Suprapubic skin (tissue), 4 donors: ENCODE data around the gene CSF1R. TPM values are rescaled to one million over a fixed set of nuclear protein-coding genes. Genes with fewer than 3 reads are reported as not detected.

Experiments
- DNase-seq, 2 donors: peaks; one replicate each; pipeline ENCODE4 v3.0.0-alpha.2; 2019; ENCODE audit warnings: low spot score in 2 of 2
- H3K27ac ChIP-seq: fragments of 200-600 bp; sonication (generic); one replicate; pipeline ENCODE4 v1.5.1; 2019
- H3K27me3 ChIP-seq: fragments of 200-600 bp; sonication (generic); one replicate; pipeline ENCODE4 v1.5.1; 2019
- H3K36me3 ChIP-seq: fragments of 200-600 bp; sonication (generic); one replicate; pipeline ENCODE4 v1.5.1; 2019
- H3K4me1 ChIP-seq: fragments of 200-600 bp; sonication (generic); one replicate; pipeline ENCODE4 v1.5.1; 2019
- H3K4me3 ChIP-seq: fragments of 200-600 bp; sonication (generic); one replicate; pipeline ENCODE4 v1.5.1; 2019; ENCODE audit warnings: mild to moderate bottlenecking
- H3K9me3 ChIP-seq: fragments of 200-600 bp; sonication (generic); one replicate; pipeline ENCODE4 v1.5.1; 2019
- EP300 ChIP-seq: sonication (generic); formaldehyde crosslinking; IDR thresholded peaks from one replicate; pipeline ENCODE4 v1.6.1; 2017; ENCODE audit warnings: antibody characterized with exemption
- POLR2A ChIP-seq, 2 donors: fragments of 450-650 bp; IDR thresholded peaks; one replicate each; pipeline ENCODE4 v1.6.1; 2017; ENCODE audit warnings: antibody characterized with exemption in 2 of 2, mild to moderate bottlenecking in 2 of 2, moderate library complexity in 2 of 2
- POLR2AphosphoS5 ChIP-seq, 3 donors: sonication (generic); formaldehyde crosslinking; IDR thresholded peaks; one replicate each; pipeline ENCODE4 v1.6.1; 2017; ENCODE audit warnings: antibody characterized with exemption in 3 of 3
- WGBS: methylation state at CpG from one replicate; pipeline ENCODE4 v1.1.5; 2018; 5-methylcytosine and 5-hydroxymethylcytosine counted together
- total RNA-seq, 4 donors: library from RNA; depleted of rRNA; stranded (reverse); fragments of >200 nt; gene quantifications; one replicate each; pipeline ENCODE4 v1.1.0, GENCODE V29; 2016
- TF ChIP-seq, protein P1 (sequence below), 2 donors: fragments of 200-600 bp in 1 of 2; fragments of 450-650 bp in 1 of 2; sonication (generic) in 1 of 2; IDR thresholded peaks; one replicate each; pipeline ENCODE4 v1.5.1; 2016 to 2019; ENCODE audit warnings: antibody characterized with exemption in 2 of 2, mild to moderate bottlenecking in 1 of 2, moderate library complexity in 1 of 2

Gene CSF1R
- total RNA-seq, 4 donors from 2014 or later = 9.9 to 39.7 (median 19.7) TPM

DNA sequence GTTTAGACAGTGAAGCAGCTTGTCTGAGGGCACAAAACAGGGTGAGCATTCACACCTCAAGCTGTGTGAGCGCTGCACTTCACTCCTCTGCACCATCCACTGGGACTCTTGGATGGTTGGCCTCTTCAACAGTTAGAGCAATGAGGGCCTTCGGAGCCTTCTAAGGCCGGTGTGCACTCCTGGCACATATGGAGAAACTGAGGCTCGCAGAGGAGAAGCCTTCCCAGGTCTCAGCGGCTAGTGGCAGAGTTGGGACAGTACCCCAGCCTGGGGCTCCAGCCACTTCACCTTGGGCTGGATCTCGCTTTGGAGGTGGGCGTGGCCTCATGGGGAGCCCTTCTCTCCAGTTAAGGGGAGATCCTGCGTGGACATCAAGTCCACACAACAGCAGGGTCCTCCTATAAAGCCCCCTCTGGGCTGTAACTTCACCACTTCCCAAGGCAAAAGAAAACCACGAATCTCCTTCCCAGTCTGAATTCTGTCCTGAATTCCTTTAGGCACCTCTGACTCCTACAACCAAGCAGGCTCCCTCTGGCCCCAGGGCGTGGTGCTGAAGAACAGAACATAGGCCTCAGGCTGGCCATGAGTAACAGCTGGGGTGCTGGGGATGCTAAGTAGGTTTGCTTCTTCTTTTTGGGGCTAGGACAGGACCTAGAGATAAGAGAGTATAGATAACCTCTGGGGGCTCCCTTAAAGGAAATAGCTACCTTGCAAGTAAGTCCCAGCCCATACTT lies 30.5 kb upstream of the CSF1R start:
- DNase-seq = no peak
- no peak for TF ChIP-seq EP300
- TF ChIP-seq, protein P1, sequence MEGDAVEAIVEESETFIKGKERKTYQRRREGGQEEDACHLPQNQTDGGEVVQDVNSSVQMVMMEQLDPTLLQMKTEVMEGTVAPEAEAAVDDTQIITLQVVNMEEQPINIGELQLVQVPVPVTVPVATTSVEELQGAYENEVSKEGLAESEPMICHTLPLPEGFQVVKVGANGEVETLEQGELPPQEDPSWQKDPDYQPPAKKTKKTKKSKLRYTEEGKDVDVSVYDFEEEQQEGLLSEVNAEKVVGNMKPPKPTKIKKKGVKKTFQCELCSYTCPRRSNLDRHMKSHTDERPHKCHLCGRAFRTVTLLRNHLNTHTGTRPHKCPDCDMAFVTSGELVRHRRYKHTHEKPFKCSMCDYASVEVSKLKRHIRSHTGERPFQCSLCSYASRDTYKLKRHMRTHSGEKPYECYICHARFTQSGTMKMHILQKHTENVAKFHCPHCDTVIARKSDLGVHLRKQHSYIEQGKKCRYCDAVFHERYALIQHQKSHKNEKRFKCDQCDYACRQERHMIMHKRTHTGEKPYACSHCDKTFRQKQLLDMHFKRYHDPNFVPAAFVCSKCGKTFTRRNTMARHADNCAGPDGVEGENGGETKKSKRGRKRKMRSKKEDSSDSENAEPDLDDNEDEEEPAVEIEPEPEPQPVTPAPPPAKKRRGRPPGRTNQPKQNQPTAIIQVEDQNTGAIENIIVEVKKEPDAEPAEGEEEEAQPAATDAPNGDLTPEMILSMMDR (IDR thresholded peaks at IDR 0.05) = no peak
- TF ChIP-seq POLR2AphosphoS5 (IDR thresholded peaks at IDR 0.05) = no peak
- no peak for TF ChIP-seq POLR2A (IDR thresholded peaks at IDR 0.05)
- H3K9me3 ChIP-seq = no peaks in the 10 kb centered on the region
- H3K27ac ChIP-seq = no peak overlapping the region
- peaks cover 34% of the 10 kb centered on the region for H3K36me3 ChIP-seq
- no peaks in the 10 kb centered on the region for H3K27me3 ChIP-seq
- no peak overlapping the region for H3K4me3 ChIP-seq
- WGBS = 90% methylated on average over 10 of the region's 10 CpGs
- H3K4me1 ChIP-seq = peaks cover 17% of the 10 kb centered on the region

DNA sequence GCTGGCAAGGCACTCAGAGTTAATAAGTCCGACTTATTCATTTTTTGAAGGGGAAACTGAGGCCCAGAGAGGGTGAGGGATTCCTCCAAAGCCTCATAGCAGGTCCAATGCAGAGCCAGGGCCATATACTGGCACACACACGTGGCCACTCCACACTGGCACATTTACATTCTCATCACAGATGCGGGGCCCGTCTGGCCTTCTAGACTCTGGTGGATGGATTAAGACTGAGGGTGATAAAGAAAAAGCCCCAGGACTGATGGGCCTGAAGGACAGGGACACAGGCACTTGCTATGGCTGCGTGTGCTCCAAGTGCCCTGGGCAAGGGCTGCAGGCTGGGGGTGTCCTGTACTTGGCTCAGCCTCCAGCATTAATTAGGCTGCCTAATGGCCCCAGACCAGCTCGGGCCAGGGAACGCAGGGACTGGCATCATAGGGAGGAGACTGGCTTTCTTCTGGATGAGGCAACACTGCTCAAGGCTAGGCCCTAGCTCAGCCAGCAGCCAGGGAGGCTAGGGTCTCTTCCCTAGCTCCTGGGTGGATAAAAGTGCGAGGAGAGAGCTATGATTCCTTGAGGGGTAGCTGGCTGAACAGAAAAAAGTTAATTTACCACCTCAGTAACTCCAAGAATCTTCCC lies 28.5 kb upstream of the CSF1R start:
- 68% methylated on average over 5 of the region's 8 CpGs for WGBS
- Histone ChIP-seq H3K4me1 (peaks cover 17% of the 10 kb centered on the region), H3K27ac (no peak overlapping the region), H3K4me3 (no peak overlapping the region), H3K9me3 (no peaks in the 10 kb centered on the region), H3K27me3 (no peaks in the 10 kb centered on the region), H3K36me3 (peaks cover 18% of the 10 kb centered on the region)
- TF ChIP-seq, protein P1 (IDR thresholded peaks at IDR 0.05) = no peak
- TF ChIP-seq EP300 (no peak), POLR2A (IDR thresholded peaks at IDR 0.05) (no peak), POLR2AphosphoS5 (IDR thresholded peaks at IDR 0.05) (no peak)
- no peak for DNase-seq

DNA sequence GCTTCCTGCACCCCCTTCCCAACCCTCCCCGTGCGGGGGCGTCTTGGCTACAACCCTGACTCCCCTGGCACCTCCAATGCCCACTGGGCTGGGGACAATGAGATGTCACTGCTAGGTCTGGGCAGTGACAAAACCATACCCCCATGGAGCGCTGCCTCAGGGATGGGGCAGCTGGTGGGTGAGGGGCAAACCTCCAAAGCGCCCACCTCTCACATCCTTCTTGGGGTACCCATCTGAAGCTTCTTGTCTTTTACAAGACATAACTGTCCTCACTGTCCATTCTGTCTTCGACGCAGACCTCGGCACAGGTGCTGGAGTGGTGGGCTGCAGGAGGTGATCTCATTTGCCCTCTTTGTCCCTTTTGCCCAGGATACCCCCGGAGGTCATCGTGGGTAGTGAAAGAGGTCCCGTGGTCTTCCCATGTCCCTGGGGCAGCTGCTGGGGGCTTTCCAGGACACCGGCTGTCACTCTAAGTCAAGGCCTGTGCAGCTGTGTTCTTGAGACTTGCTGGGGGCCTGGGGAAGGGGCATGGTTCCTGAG lies 27.8 kb upstream of the CSF1R start:
- Histone ChIP-seq H3K4me3 (no peak overlapping the region), H3K36me3 (peaks cover 13% of the 10 kb centered on the region), H3K9me3 (no peaks in the 10 kb centered on the region), H3K27me3 (no peaks in the 10 kb centered on the region), H3K4me1 (peaks cover 17% of the 10 kb centered on the region), H3K27ac (no peak overlapping the region)
- 71% methylated on average over 12 of the region's 12 CpGs for WGBS
- peak in 1 of 2 donors; percentile 72 for DNase-seq
- no peak for TF ChIP-seq EP300
- TF ChIP-seq, protein P1 (IDR thresholded peaks at IDR 0.05) = no peak
- TF ChIP-seq POLR2A (IDR thresholded peaks at IDR 0.05) = no peak
- no peak for TF ChIP-seq POLR2AphosphoS5 (IDR thresholded peaks at IDR 0.05)

DNA sequence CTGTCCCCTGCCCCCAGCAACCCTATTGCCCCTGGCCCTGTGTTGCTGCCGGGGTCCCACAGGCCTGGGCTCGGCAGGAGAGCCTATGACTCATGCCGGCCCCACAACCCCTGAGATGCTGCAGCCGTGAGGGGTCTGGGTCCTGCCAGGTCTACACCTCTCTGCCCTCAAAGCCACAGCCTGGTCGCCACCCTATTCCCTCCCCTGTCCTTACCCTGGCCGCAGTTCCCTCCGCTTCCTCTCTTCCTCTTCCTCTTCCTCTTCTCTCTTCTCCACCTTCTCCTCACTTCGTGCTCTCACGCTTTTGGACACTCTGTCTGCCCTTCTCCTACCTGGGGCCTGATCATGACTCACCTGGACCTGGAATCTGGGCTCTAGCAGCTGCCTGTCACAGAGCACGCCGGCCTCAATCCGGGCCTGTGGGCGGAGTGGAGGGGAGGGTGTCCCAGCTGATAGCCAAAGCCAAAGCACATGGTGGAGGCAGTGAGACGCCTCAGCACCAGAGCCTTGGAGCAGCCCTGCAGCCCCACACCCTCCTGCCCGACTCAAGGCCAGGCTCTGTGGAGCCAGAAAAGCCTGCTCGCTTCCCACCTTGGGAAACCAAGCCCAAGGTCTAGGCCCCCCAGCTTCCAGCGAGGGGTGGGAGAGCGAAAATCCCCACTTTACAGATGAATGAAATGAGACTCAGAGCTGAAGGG lies 26.8 kb upstream of the CSF1R start:
- H3K4me1 ChIP-seq = peaks cover 17% of the 10 kb centered on the region
- H3K27ac ChIP-seq = peak overlapping the region; percentile 26
- H3K36me3 ChIP-seq = peaks cover 8% of the 10 kb centered on the region
- H3K4me3 ChIP-seq = no peak overlapping the region
- WGBS = 57% methylated on average over 18 of the region's 18 CpGs
- DNase-seq = peak in 1 of 2 donors; percentile 73
- no peaks in the 10 kb centered on the region for H3K9me3 ChIP-seq
- no peak for TF ChIP-seq POLR2AphosphoS5 (IDR thresholded peaks at IDR 0.05)
- no peak for TF ChIP-seq POLR2A (IDR thresholded peaks at IDR 0.05)
- no peak for TF ChIP-seq EP300
- TF ChIP-seq, protein P1 (IDR thresholded peaks at IDR 0.05) = no peak
- no peaks in the 10 kb centered on the region for H3K27me3 ChIP-seq
